NT2/D1 (cell line): ENCODE data around the gene SYCP2L.

ENCODE experiments used
- SUZ12 ChIP-seq: IDR thresholded peaks from 2 replicates; pipeline ENCODE4 v1.6.1; 2011; ENCODE audit not compliant: insufficient read length, insufficient read depth; ENCODE audit errors: extremely low read depth
- YY1 ChIP-seq: IDR thresholded peaks from 2 replicates; pipeline ENCODE4 v1.6.1; 2011; ENCODE audit not compliant: insufficient read length, insufficient read depth
- ZNF274 ChIP-seq: IDR thresholded peaks from 2 replicates; pipeline ENCODE4 v1.6.1; 2011; ENCODE audit warnings: mild to moderate bottlenecking, low read depth, low read length

DNA sequence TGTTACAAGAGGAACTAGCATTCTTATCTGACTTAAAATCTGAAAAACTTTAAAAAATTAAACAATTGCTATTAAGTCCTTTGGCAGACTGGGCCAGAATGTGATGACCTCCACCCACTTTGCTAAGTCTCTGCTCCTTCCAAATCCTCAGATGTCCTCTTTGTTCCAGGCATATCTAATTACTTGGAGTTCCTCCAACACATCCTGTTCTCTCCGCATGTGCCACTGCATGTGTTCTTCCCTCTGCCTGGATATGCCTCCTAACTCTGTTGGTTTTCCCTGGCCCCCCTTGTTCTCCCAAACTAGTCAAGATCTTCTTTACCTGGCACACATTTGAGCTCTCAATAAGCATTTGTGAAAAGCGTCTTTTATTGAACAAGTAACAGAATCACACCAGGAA lies 134.2 kb downstream of the SYCP2L start:
- TF ChIP-seq SUZ12 = no peak
- no peak for TF ChIP-seq ZNF274
- no peak for TF ChIP-seq YY1
